Measurements from ENCODE around the gene ARMC3. TPM values are rescaled to one million over a fixed set of nuclear protein-coding genes. Genes with fewer than 3 reads are reported as not detected.

ARMC3 gene
- polyA plus RNA-seq, 3 donors, result not detected

DNA sequence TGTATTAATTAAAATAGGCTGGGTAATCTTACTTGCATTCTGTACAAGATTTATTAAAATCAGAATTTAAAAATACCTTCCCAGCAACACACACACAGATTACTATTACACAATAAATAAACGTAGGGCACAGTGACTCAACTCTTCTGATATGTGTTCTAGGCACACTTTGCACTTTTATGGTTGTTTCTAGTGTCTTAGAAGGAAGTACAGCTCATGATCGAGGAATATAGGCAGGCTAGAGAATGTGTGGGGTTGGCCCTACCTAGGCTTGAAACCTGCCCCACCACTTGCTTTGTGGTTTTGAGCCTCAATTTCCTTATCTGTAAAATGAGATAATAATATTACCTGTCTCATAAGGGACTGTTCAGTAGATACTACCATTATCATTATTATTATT, 30.5 kb downstream of the ARMC3 start:
- WGBS (ENCODE audit: insufficient coverage), result no CpG with 5 or more reads among the region's 2 CpGs

DNA sequence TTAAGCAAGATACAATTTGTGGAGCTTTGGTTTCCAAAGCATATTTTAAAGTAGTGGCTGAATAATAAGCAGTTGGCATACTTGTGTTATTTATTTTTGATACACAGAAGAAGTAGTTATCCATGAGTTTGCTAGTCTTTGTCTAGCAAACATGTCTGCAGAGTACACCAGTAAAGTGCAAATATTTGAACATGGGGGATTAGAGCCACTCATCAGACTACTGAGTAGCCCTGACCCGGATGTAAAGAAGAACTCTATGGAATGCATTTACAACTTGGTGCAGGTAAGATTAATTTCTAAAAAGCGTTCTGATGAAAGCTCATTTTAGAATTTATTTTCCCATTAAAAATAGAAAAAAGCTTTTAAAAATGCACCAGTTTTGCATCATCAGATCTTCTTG, 31.4 kb downstream of the ARMC3 start:
- no peak overlapping the region for H3K27ac Mint-ChIP-seq
- WGBS (ENCODE audit: insufficient coverage), result no CpG with 5 or more reads among the region's 2 CpGs
- no peaks in the 10 kb centered on the region for H3K9me3 Mint-ChIP-seq
- no peak overlapping the region for H3K9ac ChIP-seq (ENCODE audit: insufficient read depth, low read length, poor library complexity, severe bottlenecking)
- no peaks in the 10 kb centered on the region for H3K4me1 ChIP-seq (ENCODE audit: control insufficient read depth in 1 of 2, insufficient read depth in 2 of 2, low read length in 2 of 2)
- no peak overlapping the region for H3K4me3 ChIP-seq (replicated peaks in 1 of 3; ENCODE audit: low read depth in 2 of 3, low read length in 3 of 3)
- H3K27ac ChIP-seq (ENCODE audit: low read depth in 1 of 2, low read length in 2 of 2), result no peak overlapping the region
- H3K27me3 ChIP-seq (ENCODE audit: control insufficient read depth in 2 of 2, insufficient read depth in 2 of 2, low read length in 2 of 2), result no peaks in the 10 kb centered on the region
- H3K4me1 Mint-ChIP-seq, result no peaks in the 10 kb centered on the region
- no peak overlapping the region for H2AFZ ChIP-seq (ENCODE audit: insufficient read depth, low read depth, low read length, poor library complexity, severe bottlenecking)
- H3K36me3 ChIP-seq (replicated peaks in 1 of 2; ENCODE audit: control insufficient read depth in 1 of 2, insufficient read depth in 2 of 2, low read length in 2 of 2), result no peaks in the 10 kb centered on the region
- TF ChIP-seq, protein P1, sequence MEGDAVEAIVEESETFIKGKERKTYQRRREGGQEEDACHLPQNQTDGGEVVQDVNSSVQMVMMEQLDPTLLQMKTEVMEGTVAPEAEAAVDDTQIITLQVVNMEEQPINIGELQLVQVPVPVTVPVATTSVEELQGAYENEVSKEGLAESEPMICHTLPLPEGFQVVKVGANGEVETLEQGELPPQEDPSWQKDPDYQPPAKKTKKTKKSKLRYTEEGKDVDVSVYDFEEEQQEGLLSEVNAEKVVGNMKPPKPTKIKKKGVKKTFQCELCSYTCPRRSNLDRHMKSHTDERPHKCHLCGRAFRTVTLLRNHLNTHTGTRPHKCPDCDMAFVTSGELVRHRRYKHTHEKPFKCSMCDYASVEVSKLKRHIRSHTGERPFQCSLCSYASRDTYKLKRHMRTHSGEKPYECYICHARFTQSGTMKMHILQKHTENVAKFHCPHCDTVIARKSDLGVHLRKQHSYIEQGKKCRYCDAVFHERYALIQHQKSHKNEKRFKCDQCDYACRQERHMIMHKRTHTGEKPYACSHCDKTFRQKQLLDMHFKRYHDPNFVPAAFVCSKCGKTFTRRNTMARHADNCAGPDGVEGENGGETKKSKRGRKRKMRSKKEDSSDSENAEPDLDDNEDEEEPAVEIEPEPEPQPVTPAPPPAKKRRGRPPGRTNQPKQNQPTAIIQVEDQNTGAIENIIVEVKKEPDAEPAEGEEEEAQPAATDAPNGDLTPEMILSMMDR (IDR thresholded peaks at IDR 0.05), result no peak
- H3K79me2 ChIP-seq (ENCODE audit: insufficient read depth, low read length), result no peaks in the 10 kb centered on the region
- H4K20me1 ChIP-seq (ENCODE audit: insufficient read depth, low read length), result no peaks in the 10 kb centered on the region
- no peak overlapping the region for H3K4me2 ChIP-seq (replicated peaks; ENCODE audit: extremely low read depth, low read length, poor library complexity, severe bottlenecking)
- no peaks in the 10 kb centered on the region for H3K36me3 Mint-ChIP-seq
- DNase-seq, result no peak
- H3K27me3 Mint-ChIP-seq (ENCODE audit: low read depth in 3 of 3), result peaks cover 1 to 3% (median 2%) of the 10 kb centered on the region in 3 donors
- H3K4me3 Mint-ChIP-seq, result no peak overlapping the region
- intact Hi-C loops (cut with micrococcal nuclease), result no loop called here
- H3K9me3 ChIP-seq (replicated peaks in 1 of 2; ENCODE audit: control insufficient read depth in 1 of 2, insufficient read depth in 1 of 2, low read length in 2 of 2), result no peaks in the 10 kb centered on the region

More for the DNA sequence above, 30.5 kb downstream of the ARMC3 start:
- Mint-ChIP-seq H3K9me3 (no peaks in the 10 kb centered on the region), H3K36me3 (no peaks in the 10 kb centered on the region), H3K27ac (no peak overlapping the region), H3K4me3 (no peak overlapping the region), H3K27me3 (ENCODE audit: low read depth in 3 of 3) (peaks cover 2% of the 10 kb centered on the region in 3 donors), H3K4me1 (no peaks in the 10 kb centered on the region)
- H3K4me1 ChIP-seq (ENCODE audit: control insufficient read depth in 1 of 2, insufficient read depth in 2 of 2, low read length in 2 of 2), result no peaks in the 10 kb centered on the region
- H3K79me2 ChIP-seq (ENCODE audit: insufficient read depth, low read length), result no peaks in the 10 kb centered on the region
- no peak overlapping the region for H2AFZ ChIP-seq (ENCODE audit: insufficient read depth, low read depth, low read length, poor library complexity, severe bottlenecking)
- H3K27me3 ChIP-seq (ENCODE audit: control insufficient read depth in 2 of 2, insufficient read depth in 2 of 2, low read length in 2 of 2), result no peaks in the 10 kb centered on the region
- H3K27ac ChIP-seq (ENCODE audit: low read depth in 1 of 2, low read length in 2 of 2), result no peak overlapping the region
- no peak for DNase-seq
- H3K9ac ChIP-seq (ENCODE audit: insufficient read depth, low read length, poor library complexity, severe bottlenecking), result no peak overlapping the region
- no peak overlapping the region for H3K4me2 ChIP-seq (replicated peaks; ENCODE audit: extremely low read depth, low read length, poor library complexity, severe bottlenecking)
- H4K20me1 ChIP-seq (ENCODE audit: insufficient read depth, low read length), result no peaks in the 10 kb centered on the region
- no peak overlapping the region for H3K4me3 ChIP-seq (replicated peaks in 1 of 3; ENCODE audit: low read depth in 2 of 3, low read length in 3 of 3)
- intact Hi-C loops (cut with micrococcal nuclease), result no loop called here
- no peaks in the 10 kb centered on the region for H3K9me3 ChIP-seq (replicated peaks in 1 of 2; ENCODE audit: control insufficient read depth in 1 of 2, insufficient read depth in 1 of 2, low read length in 2 of 2)
- H3K36me3 ChIP-seq (replicated peaks in 1 of 2; ENCODE audit: control insufficient read depth in 1 of 2, insufficient read depth in 2 of 2, low read length in 2 of 2), result no peaks in the 10 kb centered on the region
- TF ChIP-seq, protein P1 (IDR thresholded peaks at IDR 0.05), result no peak
